Retina (tissue), 1 donor: ENCODE measurements around the gene LRBA.
"Not testable (repeated sequence)": the region's sequence is repeated elsewhere in the genome, so short reads cannot be mapped to it uniquely, and the experiment has no call there.

Source experiments
- DNase-seq: peaks from one replicate; pipeline ENCODE4 v3.0.0-alpha.2; 2016

The LRBA gene

GRCh38 chr4:150971901-150972300, 43.2 kb downstream of the LRBA start:
- no peak for DNase-seq

- no peak for DNase-seq
Measured at GRCh38 chr4:150970685-150971151, 44.4 kb downstream of the LRBA start.

- no peak for DNase-seq
Measured at GRCh38 chr4:150964754-150965153, 50.3 kb downstream of the LRBA start.

GRCh38 chr4:150963602-150964345, 51.3 kb downstream of the LRBA start:
- not testable (repeated sequence) for DNase-seq

- no peak for DNase-seq
Measured at GRCh38 chr4:150962245-150962644, 52.8 kb downstream of the LRBA start.

GRCh38 chr4:150961566-150961965, 53.5 kb downstream of the LRBA start:
- no peak for DNase-seq

- DNase-seq, result no peak
Measured at GRCh38 chr4:150960818-150961217, 54.3 kb downstream of the LRBA start.

- no peak for DNase-seq
Measured at GRCh38 chr4:150960079-150960478, 55.0 kb downstream of the LRBA start.

- not testable (repeated sequence) for DNase-seq
Measured at GRCh38 chr4:150957981-150958380, 57.1 kb downstream of the LRBA start.

GRCh38 chr4:150957095-150957494, 58.0 kb downstream of the LRBA start:
- DNase-seq, result not testable (repeated sequence)

GRCh38 chr4:150953916-150954315, 61.2 kb downstream of the LRBA start:
- not testable (repeated sequence) for DNase-seq

GRCh38 chr4:150952167-150952845, 62.8 kb downstream of the LRBA start:
- no peak for DNase-seq

GRCh38 chr4:150950657-150951288, 64.3 kb downstream of the LRBA start:
- DNase-seq, result no peak

GRCh38 chr4:150949943-150950342, 65.1 kb downstream of the LRBA start:
- DNase-seq, result no peak

GRCh38 chr4:150949342-150949741, 65.7 kb downstream of the LRBA start:
- no peak for DNase-seq

- DNase-seq, result no peak
Measured at GRCh38 chr4:150948710-150949109, 66.4 kb downstream of the LRBA start.

GRCh38 chr4:150948074-150948473, 67.0 kb downstream of the LRBA start:
- no peak for DNase-seq

- DNase-seq, result no peak
Measured at GRCh38 chr4:150944660-150945059, 70.4 kb downstream of the LRBA start.

- no peak for DNase-seq
Measured at GRCh38 chr4:150943818-150944217, 71.3 kb downstream of the LRBA start.

GRCh38 chr4:150943126-150943525, 72.0 kb downstream of the LRBA start:
- DNase-seq, result no peak

- DNase-seq, result no peak
Measured at GRCh38 chr4:150942539-150942938, 72.5 kb downstream of the LRBA start.

GRCh38 chr4:150940123-150940522, 75.0 kb downstream of the LRBA start:
- no peak for DNase-seq

- no peak for DNase-seq
Measured at GRCh38 chr4:150939530-150939929, 75.6 kb downstream of the LRBA start.
